Liver (tissue), 3 donors: ENCODE data around the gene RAB3C.

Source experiments
- CTCF ChIP-seq: fragments of 150-350 bp; IDR thresholded peaks from 2 replicates; pipeline ENCODE4 v1.5.1; 2017; ENCODE audit warnings: improper control_type of control experiment, low read depth, low read length; ENCODE audit not compliant: missing input control
- FOXA1 ChIP-seq: IDR thresholded peaks from 2 replicates; pipeline ENCODE4 v1.6.1; 2016; ENCODE audit warnings: antibody characterized with exemption
- HNF4A ChIP-seq, 2 donors: conservative IDR thresholded peaks; 2 replicates each; pipeline ENCODE4 v1.6.1; 2016; ENCODE audit warnings: antibody characterized with exemption in 2 of 2, mild to moderate bottlenecking in 2 of 2
- MAX ChIP-seq: IDR thresholded peaks from 2 replicates; pipeline ENCODE4 v1.6.1; 2016; ENCODE audit warnings: antibody characterized with exemption
- TAF1 ChIP-seq: conservative IDR thresholded peaks from 2 replicates; pipeline ENCODE4 v1.6.1; 2016; ENCODE audit warnings: antibody characterized with exemption, mild to moderate bottlenecking
- donor health status: healthy.
- donor health status: healthy.

GRCh38 chr5:58838729-58839128 lies 255.9 kb downstream of the RAB3C start:
- TF ChIP-seq CTCF (no peak), FOXA1 (no peak), HNF4A (conservative IDR thresholded peaks at IDR 0.05) (no peak), MAX (no peak), TAF1 (no peak)
